Mammary epithelial cell (primary cell): ENCODE data around the gene CHDH.

Experiments used
- CTCF ChIP-seq, 2 donors: IDR thresholded peaks in 1 of 2; conservative IDR thresholded peaks in 1 of 2; 2 replicates each; pipeline ENCODE4 v1.5.1; 2011 to 2012; ENCODE audit warnings: inconsistent platforms in 2 of 2, low read length in 2 of 2, mild to moderate bottlenecking in 2 of 2, control low read depth in 1 of 2, low read depth in 1 of 2; ENCODE audit not compliant: insufficient read depth in 1 of 2; ENCODE audit errors: extremely low read depth in 1 of 2
- EZH2 ChIP-seq: IDR thresholded peaks from 2 replicates; pipeline ENCODE4 v1.6.1; 2012; ENCODE audit warnings: low read length, inconsistent platforms, borderline replicate concordance

DNA sequence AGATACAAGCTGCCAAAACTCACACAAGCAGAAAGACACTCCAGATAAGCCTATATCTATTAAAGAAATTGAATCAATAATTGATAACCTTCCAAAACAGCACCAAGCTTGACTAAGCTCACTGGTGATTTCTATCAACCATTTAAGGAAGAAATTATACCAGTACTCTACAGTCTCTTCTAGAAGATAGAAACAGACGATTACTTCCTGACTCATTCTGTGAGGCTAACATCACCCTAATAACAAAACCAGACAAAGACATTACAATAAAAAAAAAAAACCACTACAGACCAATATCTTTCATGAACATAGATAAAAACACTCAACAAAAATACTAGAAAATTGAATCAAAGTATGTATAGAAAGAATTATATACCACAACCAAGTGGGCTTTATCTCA lies 20.2 kb downstream of the CHDH start:
- TF ChIP-seq CTCF (conservative IDR thresholded peaks at IDR 0.05 in 1 of 2, IDR thresholded peaks at IDR 0.05 in 1 of 2; ENCODE audit: extremely low read depth in 1 of 2, insufficient read depth in 1 of 2, low read depth in 1 of 2, low read length in 2 of 2) (no peak), EZH2 (no peak)
